HCT116 (cell line): Measurements from ENCODE around the gene TPP1. TPM values are rescaled to one million over a fixed set of nuclear protein-coding genes. Genes with fewer than 3 reads are reported as not detected.

Experiments used
- ATAC-seq: fragments of 200-7000 bp; cut with Tn5 transposase; 2 replicates; pipeline ENCODE4 v1.9.1; 2020; ENCODE audit warnings: mild to moderate bottlenecking, moderate library complexity
- BruUV-seq: library from RNA; stranded (reverse); fragments of 400-500 nt; replicated peaks from 2 replicates; lab custom pipeline; 2021; lab: Mats Ljungman, UMichigan
- CTCF ChIA-PET: fragments of 300-600 bp; sonication (Branson Sonifier 250); formaldehyde crosslinking; loops from one replicate; lab custom pipeline; 2021; ENCODE audit warnings: antibody characterized with exemption; lab: Charles Lee
- POLR2A ChIA-PET: fragments of 300-600, 350-600 bp; sonication (Branson Sonifier 250); formaldehyde crosslinking; loops from one replicate; lab custom pipeline; 2021; ENCODE audit warnings: antibody characterized with exemption; lab: Charles Lee
- RAD21 ChIA-PET, 2 experiments: fragments of 300-600 bp; sonication (Branson Sonifier 250); formaldehyde crosslinking; loops; one replicate each; lab custom pipeline; 2023; ENCODE audit warnings: low total read pairs in 2 of 2; ENCODE audit not compliant: uncharacterized antibody in 2 of 2, unreplicated experiment in 2 of 2, low non-redundant PET in 1 of 2; lab: Charles Lee
- DNase-seq: peaks from one replicate; pipeline ENCODE4 v3.0.0-alpha.2; 2010; ENCODE audit warnings: low read depth, low spot score
- H2AFZ ChIP-seq: fragments of 200-600 bp; shearing (Covaris generic), sonication (generic); 2 replicates; pipeline ENCODE4 v1.6.1; 2017; ENCODE audit warnings: low read depth, mixed run types, mixed read lengths, antibody characterized with exemption, low read length; ENCODE audit not compliant: poor library complexity, severe bottlenecking
- H3K27ac ChIP-seq: 2 replicates; pipeline ENCODE4 v1.5.1; 2012; ENCODE audit warnings: low read depth, low read length
- H3K27me3 ChIP-seq: fragments of 200-600 bp; sonication (generic); 2 replicates; pipeline ENCODE4 v1.6.1; 2016; ENCODE audit warnings: mixed run types, low read length, mixed read lengths; ENCODE audit not compliant: insufficient read depth
- H3K36me3 ChIP-seq, 2 experiments: fragments of 200-500 bp in 1 of 2; fragments of 200-600 bp in 1 of 2; sonication (Bioruptor generic) in 1 of 2; sonication (generic) in 1 of 2; 2 replicates each; pipeline versions ENCODE4 v1.5.1 to v1.6.1; 2014 to 2016; ENCODE audit warnings: low read length in 2 of 2, inconsistent platforms in 1 of 2, mixed read lengths in 1 of 2, mixed run types in 1 of 2; ENCODE audit not compliant: insufficient read depth in 2 of 2, control insufficient read depth in 1 of 2
- H3K4me1 ChIP-seq, 2 experiments: fragments of 200-600 bp in 1 of 2; sonication (generic) in 1 of 2; 2 replicates each; pipeline versions ENCODE4 v1.5.1 to v1.6.1; 2012 to 2017; ENCODE audit warnings: low read length in 2 of 2, inconsistent platforms in 1 of 2, mild to moderate bottlenecking in 1 of 2, mixed read lengths in 1 of 2, mixed run types in 1 of 2, moderate library complexity in 1 of 2; ENCODE audit not compliant: insufficient read depth in 2 of 2, control insufficient read depth in 1 of 2
- H3K4me2 ChIP-seq: fragments of 200-600 bp; sonication (generic); 2 replicates; pipeline ENCODE4 v1.6.1; 2017; ENCODE audit warnings: mixed run types, low read length, mixed read lengths
- H3K4me3 ChIP-seq, 2 experiments: fragments of 200-600 bp in 1 of 2; sonication (generic) in 1 of 2; replicated peaks in 1 of 2; 2 replicates each; pipeline ENCODE4 v1.5.1; 2011 to 2016; ENCODE audit warnings: low read length in 2 of 2, control low read depth in 1 of 2, low read depth in 1 of 2, mild to moderate bottlenecking in 1 of 2, mixed read lengths in 1 of 2, mixed run types in 1 of 2
- H3K79me2 ChIP-seq: fragments of 200-600 bp; sonication (generic); 2 replicates; pipeline ENCODE4 v1.6.1; 2017; ENCODE audit warnings: mild to moderate bottlenecking, mixed run types, low read length, moderate library complexity, mixed read lengths; ENCODE audit not compliant: insufficient read depth
- H3K9ac ChIP-seq: fragments of 200-600 bp; sonication (generic); 2 replicates; pipeline ENCODE4 v1.6.1; 2016; ENCODE audit warnings: low read length, mixed read lengths
- H3K9me2 ChIP-seq: fragments of 200-600 bp; sonication (generic), shearing (Covaris generic); 2 replicates; pipeline ENCODE4 v1.6.1; 2017; ENCODE audit warnings: mixed run types, mild to moderate bottlenecking, moderate library complexity; ENCODE audit not compliant: insufficient read depth
- H3K9me3 ChIP-seq, 2 experiments: fragments of 200-500 bp in 1 of 2; fragments of 200-600 bp in 1 of 2; sonication (Bioruptor generic) in 1 of 2; sonication (generic) in 1 of 2; 2 replicates each; pipeline ENCODE4 v1.6.1; 2014 to 2017; ENCODE audit warnings: low read length in 2 of 2, mixed read lengths in 2 of 2, inconsistent platforms in 1 of 2, low read depth in 1 of 2, mild to moderate bottlenecking in 1 of 2, mixed run types in 1 of 2, moderate library complexity in 1 of 2; ENCODE audit not compliant: control insufficient read depth in 1 of 2, insufficient read depth in 1 of 2
- H4K20me1 ChIP-seq: fragments of 200-600 bp; sonication (generic), shearing (Covaris generic); 2 replicates; pipeline ENCODE4 v1.6.1; 2017; ENCODE audit warnings: mixed run types, mild to moderate bottlenecking, moderate library complexity; ENCODE audit not compliant: insufficient read depth
- CBX3 ChIP-seq: IDR thresholded peaks from 2 replicates; pipeline ENCODE4 v1.6.1; 2012; ENCODE audit warnings: low read depth
- CEBPB ChIP-seq: IDR thresholded peaks from 2 replicates; pipeline ENCODE4 v1.6.1; 2012; ENCODE audit warnings: low read depth
- EGR1 ChIP-seq: IDR thresholded peaks from 2 replicates; pipeline ENCODE4 v1.6.1; 2012; ENCODE audit warnings: low read depth
- EZH2 ChIP-seq: fragments of 200-600 bp; sonication (generic); IDR thresholded peaks from 2 replicates; pipeline ENCODE4 v1.6.1; 2017; ENCODE audit warnings: antibody characterized with exemption, mixed run types
- EZH2phosphoT487 ChIP-seq: fragments of 200-600 bp; IDR thresholded peaks from 2 replicates; pipeline ENCODE4 v1.6.1; 2018; ENCODE audit warnings: antibody characterized with exemption, borderline replicate concordance
- JUND ChIP-seq: IDR thresholded peaks from 2 replicates; pipeline ENCODE4 v1.6.1; 2012
- POLR2A ChIP-seq: IDR thresholded peaks from 2 replicates; pipeline ENCODE4 v1.7.0; 2011; ENCODE audit warnings: borderline replicate concordance; ENCODE audit not compliant: insufficient read depth, insufficient read length; ENCODE audit errors: extremely low read depth
- POLR2AphosphoS5 ChIP-seq: IDR thresholded peaks from 2 replicates; pipeline ENCODE4 v1.6.1; 2011; ENCODE audit warnings: mild to moderate bottlenecking, low read depth, low read length, moderate library complexity
- SP1 ChIP-seq: IDR thresholded peaks from 2 replicates; pipeline ENCODE4 v1.6.1; 2012; ENCODE audit warnings: low read depth
- SRF ChIP-seq: IDR thresholded peaks from 2 replicates; pipeline ENCODE4 v1.6.1; 2012; ENCODE audit warnings: low read depth
- TCF7L2 ChIP-seq: IDR thresholded peaks from 2 replicates; pipeline ENCODE4 v1.7.0; 2011; ENCODE audit warnings: borderline replicate concordance, inconsistent platforms; ENCODE audit not compliant: insufficient read depth, insufficient read length; ENCODE audit errors: extremely low read depth
- YY1 ChIP-seq: IDR thresholded peaks from 2 replicates; pipeline ENCODE4 v1.6.1; 2011; ENCODE audit warnings: low read length, low read depth, moderate library complexity, mild to moderate bottlenecking; ENCODE audit not compliant: insufficient replicate concordance; ENCODE audit errors: extremely low read depth
- ZFX ChIP-seq: fragments of 450-650 bp; IDR thresholded peaks from 2 replicates; pipeline ENCODE4 v1.6.1; 2017
- ZNF274 ChIP-seq: fragments of 200-500 bp; sonication (Bioruptor generic); IDR thresholded peaks from 2 replicates; pipeline ENCODE4 v1.6.1; 2014; ENCODE audit warnings: mild to moderate bottlenecking, low read depth, low read length, inconsistent platforms
- intact Hi-C: fragments of 100-400 bp; cut with micrococcal nuclease; formaldehyde crosslinking; loops from 2 replicates; pipeline ENCODE4 v1.10.0; 2022
- total RNA-seq: library from RNA; stranded (reverse); gene quantifications from one replicate; pipeline ENCODE4 v1.2.1, GENCODE V29; 2021; ENCODE audit not compliant: unreplicated experiment
- TF ChIP-seq, protein P1 (sequence below): IDR thresholded peaks from 2 replicates; pipeline ENCODE4 v1.6.1; 2011; ENCODE audit warnings: mild to moderate bottlenecking, low read length, moderate library complexity; ENCODE audit not compliant: insufficient replicate concordance; ENCODE audit errors: extremely low read depth
- TF ChIP-seq, protein P2 (sequence below), 3 experiments: fragments of 200-600 bp in 1 of 3; sonication (generic) in 1 of 3; IDR thresholded peaks in 2 of 3; conservative IDR thresholded peaks in 1 of 3; 2 replicates each; pipeline ENCODE4 v1.5.1; 2012 to 2017; ENCODE audit warnings: low read depth in 2 of 3, low read length in 2 of 3, antibody characterized with exemption in 1 of 3, borderline replicate concordance in 1 of 3, control low read depth in 1 of 3, mild to moderate bottlenecking in 1 of 3, mixed read lengths in 1 of 3, mixed run types in 1 of 3, moderate library complexity in 1 of 3; ENCODE audit not compliant: insufficient read depth in 1 of 3
- TF ChIP-seq, protein P3 (sequence below): IDR thresholded peaks from 2 replicates; pipeline ENCODE4 v1.6.1; 2012

Gene TPP1
- total RNA-seq, 1 experiment from 2014 or later: 44.7 TPM

DNA sequence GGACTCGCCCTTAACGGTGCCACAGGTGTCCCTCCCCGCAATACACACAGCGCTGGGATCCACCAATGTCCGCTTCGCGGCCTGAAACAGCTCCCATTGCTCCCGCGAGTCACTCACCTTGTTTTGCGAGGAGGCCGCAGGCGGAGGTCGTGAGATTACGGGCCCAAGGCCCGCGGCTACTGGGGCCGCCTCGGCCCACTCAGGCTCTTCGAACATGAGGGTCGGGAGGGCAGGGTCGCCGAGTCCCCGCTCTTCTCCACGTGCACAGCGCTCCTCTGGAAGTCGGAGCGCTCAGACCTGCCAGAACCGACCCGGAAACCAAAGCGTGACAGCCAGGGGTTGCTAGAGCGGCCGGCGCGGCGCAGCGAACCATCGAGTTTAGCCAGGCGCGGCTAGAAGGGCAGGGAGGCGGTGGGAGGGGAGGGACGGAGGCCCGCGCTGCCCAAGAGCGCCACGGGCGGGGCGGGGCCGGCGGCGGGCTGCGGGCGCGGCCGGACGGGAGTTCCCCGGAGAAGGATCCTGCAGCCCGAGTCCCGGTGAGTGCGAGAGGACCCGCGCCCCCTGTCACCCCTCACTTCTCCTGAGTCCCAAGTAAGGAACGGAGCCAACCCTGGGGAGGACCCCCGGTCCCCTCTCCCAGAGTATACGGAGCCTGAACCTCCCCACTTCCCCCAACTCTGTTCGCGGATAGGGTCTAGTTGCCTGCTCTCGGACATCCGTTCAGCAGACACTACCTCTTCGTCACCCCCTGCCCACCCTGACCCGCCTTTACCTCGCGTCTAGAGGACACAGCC, 15.7 kb downstream of the TPP1 start, which contains the start of the genes ILK and RRP8:
ILK (plus strand) TSS at position 488 of the 794 bp plus-strand sequence. CDS start 498 bp downstream, outside the sequence.
RRP8 (minus strand) TSS at position 330 of the 794 bp plus-strand sequence; CDS start at position 216, 114 bp downstream.
- Histone ChIP-seq H2AFZ (no peak within 1 kb of the TSS), H3K9ac (peak within 1 kb of the TSS; percentile 90), H3K79me2 (peaks cover 95% of the 10 kb centered on the region), H3K4me1 (peaks cover 18 to 45% of the 10 kb centered on the region in 2 experiments), H3K27me3 (no peaks in the 10 kb centered on the region), H3K36me3 (peaks cover 13 to 46% of the 10 kb centered on the region in 2 experiments; a peak in 3 of 4 replicates), H4K20me1 (no peaks in the 10 kb centered on the region), H3K9me3 (no peaks in the 10 kb centered on the region)
- intact Hi-C loops: loop anchor here (1.0 to 5.0 kb wide), 4 partner anchors 71 to 224 kb away; partner anchors contain the start of genes ARFIP2, MRPL17 and TIMM10B
- BruUV-seq: no TSS peak
- CTCF ChIA-PET: interaction anchor here (1.2 to 1.7 kb wide), 3 partner anchors 64 to 80 kb away, joined by 3 to 4 read pairs (median 3); partner anchors contain the start of gene MRPL17
- TF ChIP-seq POLR2AphosphoS5: peak; percentile 94
- no peak for TF ChIP-seq CBX3
- no peak for TF ChIP-seq JUND
- TF ChIP-seq YY1: peak; percentile 75
- no peak for TF ChIP-seq SP1
- no peak for TF ChIP-seq CEBPB
- TF ChIP-seq, protein P1, sequence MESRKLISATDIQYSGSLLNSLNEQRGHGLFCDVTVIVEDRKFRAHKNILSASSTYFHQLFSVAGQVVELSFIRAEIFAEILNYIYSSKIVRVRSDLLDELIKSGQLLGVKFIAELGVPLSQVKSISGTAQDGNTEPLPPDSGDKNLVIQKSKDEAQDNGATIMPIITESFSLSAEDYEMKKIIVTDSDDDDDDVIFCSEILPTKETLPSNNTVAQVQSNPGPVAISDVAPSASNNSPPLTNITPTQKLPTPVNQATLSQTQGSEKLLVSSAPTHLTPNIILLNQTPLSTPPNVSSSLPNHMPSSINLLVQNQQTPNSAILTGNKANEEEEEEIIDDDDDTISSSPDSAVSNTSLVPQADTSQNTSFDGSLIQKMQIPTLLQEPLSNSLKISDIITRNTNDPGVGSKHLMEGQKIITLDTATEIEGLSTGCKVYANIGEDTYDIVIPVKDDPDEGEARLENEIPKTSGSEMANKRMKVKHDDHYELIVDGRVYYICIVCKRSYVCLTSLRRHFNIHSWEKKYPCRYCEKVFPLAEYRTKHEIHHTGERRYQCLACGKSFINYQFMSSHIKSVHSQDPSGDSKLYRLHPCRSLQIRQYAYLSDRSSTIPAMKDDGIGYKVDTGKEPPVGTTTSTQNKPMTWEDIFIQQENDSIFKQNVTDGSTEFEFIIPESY: peak; percentile 82
- no peak for TF ChIP-seq EGR1
- no peak for TF ChIP-seq SRF
- TF ChIP-seq, protein P2, sequence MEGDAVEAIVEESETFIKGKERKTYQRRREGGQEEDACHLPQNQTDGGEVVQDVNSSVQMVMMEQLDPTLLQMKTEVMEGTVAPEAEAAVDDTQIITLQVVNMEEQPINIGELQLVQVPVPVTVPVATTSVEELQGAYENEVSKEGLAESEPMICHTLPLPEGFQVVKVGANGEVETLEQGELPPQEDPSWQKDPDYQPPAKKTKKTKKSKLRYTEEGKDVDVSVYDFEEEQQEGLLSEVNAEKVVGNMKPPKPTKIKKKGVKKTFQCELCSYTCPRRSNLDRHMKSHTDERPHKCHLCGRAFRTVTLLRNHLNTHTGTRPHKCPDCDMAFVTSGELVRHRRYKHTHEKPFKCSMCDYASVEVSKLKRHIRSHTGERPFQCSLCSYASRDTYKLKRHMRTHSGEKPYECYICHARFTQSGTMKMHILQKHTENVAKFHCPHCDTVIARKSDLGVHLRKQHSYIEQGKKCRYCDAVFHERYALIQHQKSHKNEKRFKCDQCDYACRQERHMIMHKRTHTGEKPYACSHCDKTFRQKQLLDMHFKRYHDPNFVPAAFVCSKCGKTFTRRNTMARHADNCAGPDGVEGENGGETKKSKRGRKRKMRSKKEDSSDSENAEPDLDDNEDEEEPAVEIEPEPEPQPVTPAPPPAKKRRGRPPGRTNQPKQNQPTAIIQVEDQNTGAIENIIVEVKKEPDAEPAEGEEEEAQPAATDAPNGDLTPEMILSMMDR (IDR thresholded peaks at IDR 0.05 in 2 of 3, conservative IDR thresholded peaks at IDR 0.05 in 1 of 3; ENCODE audit: borderline replicate concordance in 1 of 3, insufficient read depth in 1 of 3, low read depth in 2 of 3, low read length in 2 of 3): no peak
- peak; percentile 11 for TF ChIP-seq TCF7L2
- TF ChIP-seq EZH2phosphoT487: no peak
- peak; percentile 93 for TF ChIP-seq ZFX
- no peak for TF ChIP-seq ZNF274
- peak; percentile 68 for TF ChIP-seq POLR2A
- TF ChIP-seq EZH2: no peak
- TF ChIP-seq, protein P3, sequence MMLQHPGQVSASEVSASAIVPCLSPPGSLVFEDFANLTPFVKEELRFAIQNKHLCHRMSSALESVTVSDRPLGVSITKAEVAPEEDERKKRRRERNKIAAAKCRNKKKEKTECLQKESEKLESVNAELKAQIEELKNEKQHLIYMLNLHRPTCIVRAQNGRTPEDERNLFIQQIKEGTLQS: no peak
- TF ChIP-seq, all 23 proteins: peak for 6
- H3K4me2 ChIP-seq: peak within 1 kb of the TSS; percentile 88
- DNase-seq (peak; percentile 68), ATAC-seq (peak; percentile 88)
- H3K27ac ChIP-seq: peak within 1 kb of the TSS; percentile 66
- ChIA-PET POLR2A (interaction anchor here (0.8 to 1.4 kb wide), 2 partner anchors 16 to 80 kb away, joined by 3 to 4 read pairs; partner anchors contain the start of genes MRPL17 and TPP1), RAD21 (no interaction called here)
- H3K4me3 ChIP-seq: peak within 1 kb of the TSS; percentile 81 to 96
- H3K9me2 ChIP-seq: no peaks in the 10 kb centered on the region
